Measurements from ENCODE around the gene SCFD1.

SCFD1 gene

GRCh38 chr14:30692669-30693068, 70.5 kb downstream of the SCFD1 start:
- peaks cover 18% of the 10 kb centered on the region for H3K36me3 ChIP-seq (ENCODE audit: low read length)
- no peaks in the 10 kb centered on the region for H3F3A ChIP-seq (ENCODE audit: insufficient read depth)
- no peaks in the 10 kb centered on the region for H3K9me2 ChIP-seq (replicated peaks; ENCODE audit: insufficient read depth, low read length)
- no peaks in the 10 kb centered on the region for H4K20me1 ChIP-seq (ENCODE audit: low read depth, low read length)
- no peak overlapping the region for H2AFZ ChIP-seq (ENCODE audit: low read depth, low read length, severe bottlenecking)
- no peak overlapping the region for H3K9ac ChIP-seq (ENCODE audit: low read length)
- no peak for TF ChIP-seq EZH2phosphoT487 (conservative IDR thresholded peaks at IDR 0.05; ENCODE audit: low read length)
- no peak for TF ChIP-seq CTCF (IDR thresholded peaks at IDR 0.05; ENCODE audit: insufficient read depth, low read length, poor library complexity, severe bottlenecking)
- H3K4me3 ChIP-seq (ENCODE audit: insufficient read depth, low read length, poor library complexity, severe bottlenecking) = no peak overlapping the region
- H3K4me2 ChIP-seq (ENCODE audit: low read depth, low read length, poor library complexity, severe bottlenecking) = no peak overlapping the region
- H3K9me3 ChIP-seq (ENCODE audit: insufficient read depth, low read length) = no peaks in the 10 kb centered on the region
- no peaks in the 10 kb centered on the region for H3K27me3 ChIP-seq (ENCODE audit: low read length)
- no peaks in the 10 kb centered on the region for H3K79me2 ChIP-seq (ENCODE audit: insufficient read depth, low read length)
- H3K27ac ChIP-seq (ENCODE audit: low read depth, low read length) = no peak overlapping the region

- no peaks in the 10 kb centered on the region for H3K9me2 ChIP-seq (replicated peaks; ENCODE audit: insufficient read depth, low read length)
- no peaks in the 10 kb centered on the region for H3K79me2 ChIP-seq (ENCODE audit: insufficient read depth, low read length)
- no peak overlapping the region for H3K4me2 ChIP-seq (ENCODE audit: low read depth, low read length, poor library complexity, severe bottlenecking)
- H3F3A ChIP-seq (ENCODE audit: insufficient read depth) = no peaks in the 10 kb centered on the region
- no peak overlapping the region for H3K9ac ChIP-seq (ENCODE audit: low read length)
- no peaks in the 10 kb centered on the region for H3K9me3 ChIP-seq (ENCODE audit: insufficient read depth, low read length)
- no peak overlapping the region for H3K4me3 ChIP-seq (ENCODE audit: insufficient read depth, low read length, poor library complexity, severe bottlenecking)
- H3K27me3 ChIP-seq (ENCODE audit: low read length) = no peaks in the 10 kb centered on the region
- no peak overlapping the region for H3K27ac ChIP-seq (ENCODE audit: low read depth, low read length)
- H4K20me1 ChIP-seq (ENCODE audit: low read depth, low read length) = no peaks in the 10 kb centered on the region
- TF ChIP-seq EZH2phosphoT487 (conservative IDR thresholded peaks at IDR 0.05; ENCODE audit: low read length) (no peak), CTCF (IDR thresholded peaks at IDR 0.05; ENCODE audit: insufficient read depth, low read length, poor library complexity, severe bottlenecking) (no peak)
- no peak overlapping the region for H2AFZ ChIP-seq (ENCODE audit: low read depth, low read length, severe bottlenecking)
- H3K36me3 ChIP-seq (ENCODE audit: low read length) = peaks cover 33% of the 10 kb centered on the region; the same call in 1 of the 2 replicates
Measured at GRCh38 chr14:30698463-30698862, 76.3 kb downstream of the SCFD1 start.

GRCh38 chr14:30706704-30707103, 84.6 kb downstream of the SCFD1 start:
- H3K9me2 ChIP-seq (replicated peaks; ENCODE audit: insufficient read depth, low read length) = no peaks in the 10 kb centered on the region
- no peaks in the 10 kb centered on the region for H3K27me3 ChIP-seq (ENCODE audit: low read length)
- no peak overlapping the region for H3K9ac ChIP-seq (ENCODE audit: low read length)
- TF ChIP-seq EZH2phosphoT487 (conservative IDR thresholded peaks at IDR 0.05; ENCODE audit: low read length) = no peak
- no peak for TF ChIP-seq CTCF (IDR thresholded peaks at IDR 0.05; ENCODE audit: insufficient read depth, low read length, poor library complexity, severe bottlenecking)
- no peaks in the 10 kb centered on the region for H3F3A ChIP-seq (ENCODE audit: insufficient read depth)
- no peaks in the 10 kb centered on the region for H4K20me1 ChIP-seq (ENCODE audit: low read depth, low read length)
- no peak overlapping the region for H3K4me3 ChIP-seq (ENCODE audit: insufficient read depth, low read length, poor library complexity, severe bottlenecking)
- H3K36me3 ChIP-seq (ENCODE audit: low read length) = peaks cover 26% of the 10 kb centered on the region; the same call in 1 of the 2 replicates
- H3K27ac ChIP-seq (ENCODE audit: low read depth, low read length) = no peak overlapping the region
- no peaks in the 10 kb centered on the region for H3K9me3 ChIP-seq (ENCODE audit: insufficient read depth, low read length)
- H3K4me2 ChIP-seq (ENCODE audit: low read depth, low read length, poor library complexity, severe bottlenecking) = no peak overlapping the region
- H3K79me2 ChIP-seq (ENCODE audit: insufficient read depth, low read length) = no peaks in the 10 kb centered on the region
- no peak overlapping the region for H2AFZ ChIP-seq (ENCODE audit: low read depth, low read length, severe bottlenecking)
